GM19238 (cell line): ENCODE data around the gene DPP10.

ENCODE experiments used
- DNase-seq: peaks from one replicate; pipeline ENCODE4 v3.0.0; 2011; ENCODE audit warnings: low spot score; ENCODE audit not compliant: insufficient read length

The DPP10 gene

DNA sequence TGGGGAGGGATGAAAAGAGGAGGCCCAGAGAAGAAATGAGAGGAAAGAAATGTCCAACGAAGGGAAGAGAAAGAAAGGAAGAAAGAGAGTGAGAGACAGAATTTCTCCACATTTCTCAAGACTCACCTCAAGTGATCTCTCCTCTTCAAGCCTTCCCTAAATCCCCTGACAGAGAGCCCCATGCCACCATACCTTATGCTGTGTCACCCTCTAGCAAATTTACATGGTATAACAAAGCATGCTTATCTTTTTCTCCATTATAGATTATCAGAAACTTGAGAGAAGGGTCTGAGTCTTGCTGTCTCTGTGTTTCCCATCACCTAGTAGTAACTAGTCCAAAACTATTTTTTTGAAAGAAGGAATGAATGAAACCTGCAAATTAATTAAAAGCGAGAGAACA lies 1208.4 kb downstream of the DPP10 start:
- DNase-seq, result no peak

DNA sequence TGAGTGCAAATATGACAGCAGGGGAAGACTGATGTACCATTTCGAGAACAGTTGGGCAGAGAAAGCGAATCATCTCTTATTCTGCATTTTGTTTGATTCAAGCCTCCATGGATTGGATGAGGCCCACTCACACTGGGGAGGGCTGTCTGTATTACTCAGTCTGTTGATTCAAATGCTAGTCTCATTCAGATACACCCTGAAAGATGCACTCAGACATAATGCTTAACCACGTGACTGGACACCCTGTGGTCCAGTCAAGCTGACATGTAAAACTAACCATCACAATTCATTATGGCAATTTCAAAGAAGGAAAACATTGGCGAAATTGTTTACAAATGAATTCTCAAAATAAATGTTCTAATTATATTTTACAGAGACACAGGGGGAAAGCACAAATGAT lies 1210.2 kb downstream of the DPP10 start:
- no peak for DNase-seq

DNA sequence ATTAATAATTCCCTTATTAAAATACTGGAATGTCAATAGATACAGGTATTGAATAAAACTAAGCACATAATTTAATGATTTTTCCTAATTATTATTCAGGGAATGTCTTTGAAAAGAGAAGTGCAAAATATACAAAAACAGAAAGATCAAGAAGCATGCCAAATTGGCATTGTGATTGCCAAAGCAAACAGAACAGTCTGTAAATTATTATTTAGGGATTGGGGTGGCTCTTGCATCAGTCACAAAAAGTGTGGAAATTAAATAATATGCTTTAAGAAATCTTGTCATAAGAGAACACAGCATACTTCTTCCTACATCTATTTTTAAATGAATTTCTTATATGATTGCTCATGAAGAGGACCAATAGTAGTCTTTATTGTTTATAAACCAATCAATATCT lies 1211.9 kb downstream of the DPP10 start:
- no peak for DNase-seq

DNA sequence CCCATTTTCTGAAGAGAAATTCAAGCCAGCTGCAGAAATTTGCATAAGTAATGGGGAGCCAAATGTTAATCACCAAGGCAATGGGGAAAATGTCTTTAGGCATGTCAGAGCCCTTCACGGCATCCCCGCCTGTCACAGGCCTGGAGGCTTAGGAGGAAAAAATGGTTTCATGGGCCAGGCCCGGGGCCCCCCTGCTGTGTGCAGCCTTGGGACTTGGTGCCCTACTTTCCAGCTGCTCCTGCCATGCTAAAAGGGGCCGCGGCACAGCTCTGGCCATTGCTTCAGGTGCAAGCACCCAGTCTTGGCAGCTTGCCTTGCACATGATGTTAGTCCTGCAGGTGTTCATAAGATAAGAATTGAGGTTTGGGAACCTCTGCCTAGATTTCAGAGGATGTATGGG lies 1235.7 kb downstream of the DPP10 start:
- no peak for DNase-seq

DNA sequence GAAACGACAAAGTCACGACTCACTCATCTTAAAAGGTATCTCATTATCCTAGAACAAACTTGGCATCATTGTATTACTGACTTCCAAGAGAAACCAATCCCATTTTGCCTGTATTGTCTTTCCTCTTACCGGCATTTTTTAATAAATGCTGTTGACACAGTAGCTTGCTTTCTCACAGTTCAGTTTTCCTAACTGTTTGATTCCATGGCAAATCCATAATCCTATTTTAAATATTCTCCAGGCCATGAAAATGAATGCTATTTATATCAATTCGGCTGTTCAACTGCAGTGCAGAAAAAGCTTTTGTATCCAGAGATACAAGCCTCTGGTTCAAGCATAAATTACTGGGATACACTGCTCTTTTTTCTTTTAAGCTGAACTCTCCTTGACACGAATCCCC lies 1241.9 kb downstream of the DPP10 start:
- no peak for DNase-seq

DNA sequence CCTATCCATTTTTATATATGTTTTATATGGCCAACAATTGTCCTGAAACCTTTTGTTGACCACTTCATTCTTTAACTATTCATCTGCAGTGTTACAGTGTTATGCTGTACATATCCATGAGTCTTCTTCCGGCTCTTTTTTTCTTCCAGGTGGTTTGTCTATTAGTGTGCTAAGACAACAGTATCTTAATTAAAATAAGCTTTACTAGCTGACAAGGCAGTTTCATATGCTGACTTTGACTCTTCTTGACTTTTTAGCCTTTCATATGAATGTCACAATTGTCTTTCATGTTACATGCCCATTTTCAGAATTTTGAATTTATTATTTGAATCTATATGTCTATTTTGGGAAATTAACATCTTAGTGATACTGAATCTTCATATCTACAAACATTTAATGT lies 1249.0 kb downstream of the DPP10 start:
- DNase-seq, result no peak

DNA sequence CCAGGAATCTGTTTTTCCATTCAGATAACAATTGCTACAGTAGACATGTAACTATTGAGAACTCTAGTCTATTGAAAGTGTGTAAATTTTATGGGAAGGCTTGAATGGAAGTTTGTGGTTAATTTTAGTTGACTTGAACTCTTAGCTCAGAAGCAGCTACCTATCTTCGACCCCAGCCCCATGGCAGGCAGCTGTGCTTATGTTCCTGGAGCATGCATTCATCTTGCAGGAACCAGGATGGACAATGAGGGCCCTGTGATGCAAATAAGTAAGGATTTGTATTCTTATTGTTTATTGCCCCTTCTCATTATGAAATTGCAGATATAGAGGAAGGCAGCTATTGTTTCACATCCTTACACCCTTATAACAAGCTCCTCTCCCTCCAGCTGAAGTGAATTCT lies 1252.2 kb downstream of the DPP10 start:
- no peak for DNase-seq

DNA sequence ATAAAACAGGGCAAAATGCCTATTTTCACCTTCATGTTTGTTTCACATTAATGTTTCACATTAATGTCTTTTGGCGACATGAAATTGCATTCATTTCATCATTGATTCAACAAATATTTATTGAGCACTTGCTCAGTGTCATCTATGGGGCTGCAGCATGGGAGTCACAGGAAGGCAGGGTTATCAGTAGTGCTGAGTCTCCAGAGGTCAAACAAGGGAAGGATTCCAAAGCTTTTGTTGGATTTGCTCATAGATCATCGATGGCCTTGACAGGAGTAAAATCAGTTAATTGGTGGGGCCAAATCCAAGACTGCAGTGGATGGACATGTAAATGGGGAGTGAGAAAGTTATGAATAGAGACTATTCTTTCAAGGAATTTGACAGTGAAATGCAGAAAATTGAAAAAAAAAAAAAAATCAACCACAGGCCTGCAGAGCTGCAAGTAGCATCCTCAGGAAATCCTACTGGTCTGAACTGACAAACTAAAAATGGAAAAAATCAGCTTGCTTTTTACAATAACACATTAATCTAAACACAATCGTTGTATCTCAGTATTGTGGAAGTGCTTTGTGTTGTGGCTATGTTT lies 1290.8 kb downstream of the DPP10 start:
- DNase-seq, result no peak

DNA sequence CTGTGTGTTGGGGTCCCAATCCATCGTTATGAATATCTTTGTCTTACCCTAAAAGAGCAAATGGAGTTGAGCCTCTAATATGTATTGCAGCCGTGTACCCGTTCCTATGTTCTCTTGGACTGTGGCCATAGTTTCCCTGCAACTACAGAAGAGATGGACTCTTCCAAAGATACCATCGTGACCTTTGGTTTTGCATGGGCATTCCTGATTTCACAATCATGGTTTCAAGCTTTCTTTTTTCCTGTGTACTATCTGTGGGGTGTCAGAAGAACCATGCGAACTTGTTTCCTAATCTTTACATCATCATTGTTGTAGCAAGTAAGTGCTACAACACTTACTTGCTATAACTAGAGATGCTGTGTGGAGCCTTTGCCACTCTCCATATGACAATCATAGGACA lies 1295.7 kb downstream of the DPP10 start:
- no peak for DNase-seq

DNA sequence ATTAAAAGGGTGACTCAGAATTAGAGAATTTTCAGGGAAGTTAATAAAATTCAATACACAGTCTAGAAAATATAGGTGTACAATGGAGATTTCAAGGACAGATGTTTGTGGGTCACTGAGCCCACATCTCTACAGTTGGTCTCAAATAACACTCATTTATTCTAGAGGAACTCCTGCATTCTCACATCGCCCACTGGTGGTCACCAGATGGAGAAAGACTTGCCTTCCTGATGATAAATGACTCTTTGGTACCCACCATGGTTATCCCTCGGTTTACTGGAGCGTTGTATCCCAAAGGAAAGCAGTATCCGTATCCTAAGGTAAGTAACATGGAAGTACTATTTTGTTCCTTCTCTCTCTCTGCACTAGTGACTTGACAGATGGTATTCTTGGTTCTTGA lies 1297.1 kb downstream of the DPP10 start:
- DNase-seq, result no peak

DNA sequence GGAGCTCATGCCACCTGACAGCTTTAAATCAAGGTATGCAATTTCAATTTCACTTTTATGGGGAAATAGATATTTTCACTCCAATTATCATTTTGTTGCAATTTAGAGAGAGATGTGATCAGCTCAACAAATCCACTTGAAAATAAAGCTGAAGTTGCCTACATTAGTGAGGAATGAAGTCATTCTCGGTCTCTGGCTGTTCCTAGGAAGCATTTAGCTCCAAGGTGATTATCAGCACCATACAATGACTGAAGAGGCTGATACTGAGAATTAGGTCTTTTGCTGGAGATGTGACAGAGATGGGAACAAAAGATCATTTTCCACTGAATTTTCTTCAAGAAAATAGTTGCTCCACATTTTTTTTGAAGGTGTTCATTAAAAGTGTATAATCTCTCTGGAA lies 1303.7 kb downstream of the DPP10 start:
- DNase-seq, result no peak

DNA sequence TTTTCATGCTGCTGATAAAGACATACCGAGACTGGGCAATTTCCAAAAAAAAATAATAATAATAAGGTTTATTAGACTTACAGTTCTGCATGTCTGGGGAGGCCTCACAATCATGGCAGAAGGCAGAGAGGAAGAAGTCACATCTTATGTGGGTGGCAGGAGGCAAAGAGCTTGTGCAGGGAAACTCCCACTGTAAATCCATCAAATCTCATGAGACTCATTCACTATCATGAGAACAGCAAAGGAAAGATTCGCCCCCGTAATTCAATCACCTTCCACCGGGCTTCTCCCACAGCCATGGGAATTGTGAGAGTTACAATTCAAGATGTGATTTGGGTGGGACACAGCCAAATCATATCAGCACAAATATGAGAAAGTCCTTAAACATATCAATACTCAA lies 1314.8 kb downstream of the DPP10 start:
- DNase-seq, result no peak

DNA sequence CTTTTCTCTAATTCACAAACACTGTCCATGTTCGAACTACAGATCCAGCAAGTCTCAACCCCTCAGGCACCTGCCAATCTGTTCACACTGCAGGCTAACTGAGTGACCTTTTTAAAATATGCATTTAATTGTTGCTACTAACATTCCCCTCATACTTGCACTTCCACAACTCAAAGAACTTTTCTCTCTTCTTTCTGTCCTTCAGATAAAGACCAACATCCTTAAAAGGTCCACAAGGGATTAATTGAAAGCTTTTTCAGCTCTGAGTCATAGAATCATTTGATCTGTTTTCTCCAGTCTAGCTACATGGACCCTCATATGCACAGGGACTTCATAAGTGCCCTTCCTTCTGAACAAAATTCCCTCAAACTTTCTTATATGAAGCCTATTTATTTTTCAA lies 1321.2 kb downstream of the DPP10 start:
- no peak for DNase-seq

DNA sequence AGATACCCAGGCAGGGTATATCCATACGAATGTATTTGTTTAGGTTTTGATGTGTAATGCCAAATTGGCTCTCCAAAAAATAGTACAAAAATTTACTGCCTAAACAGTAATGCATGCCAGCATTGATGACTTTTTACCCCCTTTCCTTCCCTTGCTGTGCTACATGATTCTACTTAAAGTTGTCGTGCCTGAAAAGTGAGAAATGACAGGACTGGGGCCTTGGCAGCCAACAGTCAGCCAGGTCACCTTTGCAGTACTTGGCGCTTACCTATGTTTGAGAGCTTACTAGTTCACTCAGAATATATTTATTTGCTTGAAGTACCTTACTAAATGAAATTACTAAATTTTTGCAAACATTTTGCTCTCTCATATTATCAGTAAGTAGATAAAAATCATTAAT lies 1329.1 kb downstream of the DPP10 start:
- no peak for DNase-seq

DNA sequence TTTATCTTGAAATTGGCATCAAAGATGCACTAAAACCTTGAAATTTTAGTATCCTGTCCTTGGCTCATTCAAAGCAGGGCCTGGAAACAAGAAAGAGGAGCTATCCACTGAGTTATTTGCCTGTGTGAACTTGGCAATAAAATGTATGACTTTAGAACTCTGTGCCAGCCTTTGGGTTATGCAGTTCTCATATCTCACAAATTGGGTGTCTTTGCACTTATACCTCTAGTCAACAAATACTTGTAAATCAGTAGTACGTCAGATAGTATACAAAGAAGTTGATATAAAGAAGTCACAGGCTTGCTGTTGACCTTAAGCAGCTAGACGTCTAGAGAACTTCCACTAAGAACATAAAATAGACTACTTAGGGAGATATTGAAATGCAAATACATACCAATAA lies 1331.9 kb downstream of the DPP10 start:
- no peak for DNase-seq

DNA sequence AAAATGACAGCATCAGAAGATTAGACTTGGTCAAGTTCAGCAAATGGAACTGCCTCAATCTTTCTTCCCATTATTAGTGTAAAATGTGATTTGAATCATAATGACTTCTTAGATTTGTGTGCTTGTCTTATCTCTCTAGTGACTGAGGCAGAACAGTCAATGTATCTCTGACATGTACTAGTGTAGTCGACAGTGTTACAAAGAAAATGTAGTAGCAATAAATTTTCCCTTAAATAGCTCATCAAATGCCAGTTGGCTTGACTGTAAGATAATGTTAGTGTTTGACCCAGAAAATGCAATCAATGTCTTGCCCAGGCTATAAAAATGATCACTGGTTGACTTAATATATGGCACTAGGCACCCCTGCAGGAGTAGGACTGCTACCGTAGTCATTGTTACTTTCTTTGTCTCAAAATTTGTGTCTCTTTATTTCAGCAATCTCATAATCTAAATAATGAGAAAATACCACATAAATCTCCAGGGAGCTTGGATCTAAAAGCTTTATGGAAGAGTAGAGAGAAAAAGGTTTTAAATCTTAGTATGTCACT lies 1336.7 kb downstream of the DPP10 start:
- no peak for DNase-seq

DNA sequence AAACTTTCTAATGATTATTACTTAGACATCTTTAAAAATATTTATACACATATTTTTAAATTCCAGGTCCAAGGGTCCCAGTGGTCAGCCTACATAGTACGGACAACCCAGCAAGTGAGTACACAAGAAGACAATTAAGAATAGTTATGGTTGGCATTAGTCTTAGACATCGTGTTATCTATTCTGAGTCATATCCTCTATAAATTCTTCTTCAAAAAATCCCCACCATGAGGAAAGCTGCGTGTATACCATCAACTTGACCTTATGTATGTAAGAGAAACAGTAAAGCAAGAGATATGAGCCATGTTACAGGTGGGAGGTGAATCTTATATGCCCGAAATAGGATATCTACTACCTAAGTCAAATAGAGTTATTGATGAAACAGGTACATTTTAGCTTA lies 1339.8 kb downstream of the DPP10 start:
- no peak for DNase-seq

DNA sequence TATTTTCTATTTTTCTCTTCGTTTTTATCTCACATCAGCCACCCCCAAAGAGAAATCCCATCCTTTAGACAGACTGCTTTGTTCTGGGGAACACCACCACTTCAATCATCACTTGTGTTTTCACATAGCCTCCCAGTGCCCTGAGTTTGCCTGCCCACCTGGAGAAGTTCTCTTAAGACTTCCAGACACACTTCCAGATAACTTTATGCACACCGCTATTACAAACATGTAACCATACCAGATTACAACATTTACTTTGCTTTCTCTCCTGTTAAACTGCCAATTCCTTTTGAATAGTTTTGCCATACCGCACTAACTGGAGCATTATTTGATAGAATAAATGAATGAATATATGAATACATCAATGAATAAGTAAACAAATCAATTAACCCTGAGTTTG lies 1353.6 kb downstream of the DPP10 start:
- DNase-seq, result no peak

DNA sequence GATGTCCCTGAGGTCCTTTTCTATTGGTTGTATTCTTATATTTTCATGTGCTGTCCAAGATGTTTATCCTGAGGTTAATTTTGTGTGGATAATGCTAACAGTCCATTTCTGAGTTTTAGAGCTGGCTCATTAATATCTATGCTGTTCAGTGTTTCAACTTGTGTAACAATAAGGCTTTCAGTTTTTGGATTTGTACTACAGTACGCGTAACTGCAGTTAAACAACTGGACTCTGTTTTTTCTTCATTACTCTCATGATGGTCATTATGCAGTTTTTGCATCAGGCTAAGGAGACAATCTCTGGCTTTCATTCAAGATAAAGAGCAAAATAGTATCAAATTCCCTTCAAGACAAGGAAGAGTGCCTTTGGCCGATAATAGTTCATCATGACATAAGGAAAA lies 1364.8 kb downstream of the DPP10 start:
- DNase-seq, result no peak

DNA sequence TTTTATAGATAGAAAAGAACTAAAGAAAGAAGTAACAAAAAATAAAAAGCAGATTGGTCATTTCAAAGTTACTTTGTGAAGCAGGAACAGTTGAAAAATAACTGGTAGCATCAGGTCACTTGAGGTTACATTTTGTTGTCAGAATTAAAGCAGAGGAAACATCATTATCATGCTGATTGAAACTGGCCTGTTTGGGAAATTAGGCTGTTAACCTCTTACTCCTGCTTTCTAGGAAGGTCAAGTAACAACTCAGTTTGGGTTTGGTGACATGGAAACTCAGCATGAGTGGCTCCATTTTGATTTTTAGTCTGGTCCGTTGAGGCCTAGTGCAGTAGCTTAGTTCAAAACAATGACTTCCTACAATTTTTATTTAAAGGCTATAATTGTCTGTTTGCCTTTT lies 1383.5 kb downstream of the DPP10 start:
- DNase-seq, result no peak

DNA sequence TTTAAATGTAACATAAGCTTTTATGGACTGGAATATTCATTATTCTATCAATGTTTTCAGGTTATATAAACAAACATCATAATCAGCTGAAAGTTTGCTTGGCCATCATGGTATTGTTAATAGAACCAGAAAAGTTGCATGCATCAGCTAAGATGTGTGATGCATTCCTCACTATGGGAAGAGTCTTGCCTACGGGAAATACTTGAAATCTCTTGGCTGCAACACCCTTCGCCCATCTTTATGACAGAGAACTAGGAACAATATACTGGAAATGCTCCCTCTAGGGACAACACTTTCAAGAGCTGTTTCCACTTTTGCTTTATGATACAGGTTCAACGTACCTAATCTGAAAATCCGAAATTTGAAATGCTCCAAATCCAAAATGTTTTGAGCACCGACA lies 1390.8 kb downstream of the DPP10 start:
- no peak for DNase-seq

DNA sequence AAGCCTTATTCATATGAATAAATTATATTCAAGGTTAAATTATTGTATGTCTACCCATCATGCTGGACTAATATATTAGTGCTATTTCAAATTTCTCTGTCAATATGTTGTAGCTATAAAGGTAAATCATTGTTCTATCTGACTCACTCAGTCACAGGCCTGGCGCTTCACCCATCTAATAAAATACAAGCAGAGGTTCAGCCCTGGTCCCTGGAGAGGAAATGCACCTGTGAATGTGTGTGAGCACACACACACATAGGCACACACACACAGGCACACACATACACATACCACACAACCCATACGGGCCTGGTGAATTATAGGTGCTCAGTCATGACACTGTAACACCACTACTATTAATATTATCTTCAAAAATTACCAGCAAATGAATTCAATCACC lies 1396.1 kb downstream of the DPP10 start:
- no peak for DNase-seq

DNA sequence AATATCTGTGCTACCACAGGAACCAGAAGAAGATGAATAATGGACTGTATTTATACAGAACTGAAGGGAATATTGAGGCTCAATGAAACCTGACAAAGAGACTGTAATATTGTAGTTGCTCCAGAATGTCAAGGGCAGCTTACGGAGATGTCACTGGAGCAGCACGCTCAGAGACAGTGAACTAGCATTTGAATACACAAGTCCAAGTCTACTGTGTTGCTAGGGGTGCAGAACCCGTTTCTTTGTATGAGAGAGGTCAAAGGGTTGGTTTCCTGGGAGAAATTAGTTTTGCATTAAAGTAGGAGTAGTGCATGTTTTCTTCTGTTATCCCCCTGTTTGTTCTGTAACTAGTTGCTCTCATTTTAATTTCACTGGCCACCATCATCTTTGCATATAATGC lies 1399.9 kb downstream of the DPP10 start:
- no peak for DNase-seq

DNA sequence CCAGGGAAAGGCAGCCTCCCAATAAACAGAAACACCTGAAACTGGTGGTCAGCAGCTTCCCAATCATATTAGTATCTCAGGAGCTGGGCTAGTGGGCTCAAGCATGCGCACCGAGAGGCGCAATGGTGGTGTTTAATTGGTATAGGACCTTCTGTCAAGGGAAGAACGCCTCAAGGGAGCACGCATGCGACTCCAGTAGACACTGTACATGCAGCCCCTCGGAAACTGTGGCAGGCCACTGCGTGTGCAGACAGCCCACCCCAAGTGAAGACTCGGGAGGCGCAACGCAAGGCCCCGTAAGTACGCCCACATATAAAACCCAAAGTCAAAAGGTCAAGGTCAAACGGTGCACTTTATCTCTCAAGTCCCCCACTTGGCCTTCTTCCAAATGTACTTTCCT lies 1405.8 kb downstream of the DPP10 start:
- DNase-seq, result no peak
